BLaER1 (cell line): ENCODE data around the gene SULT2B1.

Experiments used
- H3K27ac ChIP-seq: shearing (Covaris generic); formaldehyde crosslinking; 2 replicates; pipeline ENCODE4 v1.8.1; 2022
- H3K27me3 ChIP-seq: shearing (Covaris generic); formaldehyde crosslinking; 2 replicates; pipeline ENCODE4 v1.8.1; 2022
- H3K36me3 ChIP-seq: shearing (Covaris generic); formaldehyde crosslinking; 2 replicates; pipeline ENCODE4 v1.8.1; 2022
- H3K4me1 ChIP-seq: shearing (Covaris generic); formaldehyde crosslinking; 2 replicates; pipeline ENCODE4 v1.8.1; 2022
- H3K4me2 ChIP-seq: shearing (Covaris generic); formaldehyde crosslinking; 2 replicates; pipeline ENCODE4 v1.8.1; 2022
- H3K4me3 ChIP-seq: shearing (Covaris generic); formaldehyde crosslinking; 2 replicates; pipeline ENCODE4 v1.8.1; 2022
- H3K9ac ChIP-seq: shearing (Covaris generic); formaldehyde crosslinking; 2 replicates; pipeline ENCODE4 v1.8.1; 2022
- H3K9me3 ChIP-seq: shearing (Covaris generic); formaldehyde crosslinking; 2 replicates; pipeline ENCODE4 v1.8.1; 2022
- H4K20me1 ChIP-seq: shearing (Covaris generic); formaldehyde crosslinking; 2 replicates; pipeline ENCODE4 v1.8.1; 2022
- Cebpa-rat ChIP-seq: shearing (Covaris generic); IDR thresholded peaks from 2 replicates; pipeline ENCODE4 v1.8.1; 2022

The SULT2B1 gene

GRCh38 chr19:48556163-48556562 is 4.2 kb downstream of the SULT2B1 start:
- H4K20me1 ChIP-seq, result no peaks in the 10 kb centered on the region
- H3K9me3 ChIP-seq, result no peaks in the 10 kb centered on the region
- H3K36me3 ChIP-seq, result no peaks in the 10 kb centered on the region
- TF ChIP-seq Cebpa-rat, result no peak
- H3K9ac ChIP-seq, result no peak overlapping the region
- no peak overlapping the region for H3K27ac ChIP-seq
- no peaks in the 10 kb centered on the region for H3K27me3 ChIP-seq
- no peak overlapping the region for H3K4me3 ChIP-seq
- H3K4me1 ChIP-seq, result peaks cover 12% of the 10 kb centered on the region
- no peak overlapping the region for H3K4me2 ChIP-seq

DNA sequence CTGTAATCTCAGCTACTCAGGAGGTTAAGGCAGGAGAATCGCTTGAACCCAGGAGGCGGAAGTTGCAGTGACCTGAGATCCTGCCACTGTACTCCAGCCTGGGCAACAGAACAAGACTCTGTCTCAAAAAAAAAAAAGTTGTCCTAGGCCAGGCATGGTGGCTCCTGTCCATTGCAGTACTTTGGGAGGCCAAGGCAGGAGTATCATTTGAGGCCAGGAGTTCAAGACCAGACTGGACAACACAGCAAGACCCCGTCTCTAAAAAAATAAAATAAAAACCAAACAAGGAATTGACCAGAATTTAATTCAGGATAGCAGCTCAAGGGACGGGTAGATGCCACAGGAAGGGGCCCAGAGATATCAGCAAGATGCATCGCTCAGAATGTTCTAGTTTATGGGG is 4.9 kb downstream of the SULT2B1 start:
- no peaks in the 10 kb centered on the region for H3K36me3 ChIP-seq
- H3K9ac ChIP-seq, result no peak overlapping the region
- H3K9me3 ChIP-seq, result no peaks in the 10 kb centered on the region
- H4K20me1 ChIP-seq, result no peaks in the 10 kb centered on the region
- no peak for TF ChIP-seq Cebpa-rat
- no peaks in the 10 kb centered on the region for H3K27me3 ChIP-seq
- H3K27ac ChIP-seq, result no peak overlapping the region
- no peak overlapping the region for H3K4me2 ChIP-seq
- no peak overlapping the region for H3K4me3 ChIP-seq
- peaks cover 12% of the 10 kb centered on the region for H3K4me1 ChIP-seq

- Histone ChIP-seq H3K9me3 (no peaks in the 10 kb centered on the region), H3K36me3 (no peaks in the 10 kb centered on the region), H3K4me3 (no peak overlapping the region), H4K20me1 (no peaks in the 10 kb centered on the region), H3K27me3 (no peaks in the 10 kb centered on the region), H3K4me2 (peak overlapping the region; percentile 53), H3K27ac (no peak overlapping the region), H3K4me1 (peaks cover 13% of the 10 kb centered on the region), H3K9ac (no peak overlapping the region)
- TF ChIP-seq Cebpa-rat, result no peak
These were observed 6.2 kb downstream of the SULT2B1 start for GRCh38 chr19:48558018-48558684.

DNA sequence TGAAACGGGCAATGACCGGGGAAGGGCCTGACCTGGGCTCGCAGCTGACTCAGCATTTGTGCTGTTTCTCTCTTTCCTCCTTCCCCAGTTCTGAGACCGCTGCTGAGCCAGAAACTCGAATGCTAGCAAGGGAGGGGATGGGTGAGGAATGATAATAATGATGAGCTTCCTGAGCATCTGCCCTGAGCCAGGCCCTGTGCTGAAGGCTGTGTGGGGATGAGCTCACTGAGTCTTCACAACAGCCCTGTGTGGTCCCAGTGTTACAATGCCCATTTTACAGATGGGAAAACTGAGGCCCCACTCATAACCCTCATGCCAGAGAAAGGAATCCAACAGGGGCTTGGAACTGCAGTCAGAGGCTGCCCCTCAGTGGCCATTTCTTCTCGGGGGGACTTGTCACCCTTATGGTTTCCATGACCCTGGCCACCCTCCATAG is 8.1 kb downstream of the SULT2B1 start:
- H3K9ac ChIP-seq, result no peak overlapping the region
- no peak overlapping the region for H3K4me2 ChIP-seq
- H3K36me3 ChIP-seq, result no peaks in the 10 kb centered on the region
- no peak overlapping the region for H3K27ac ChIP-seq
- H3K4me1 ChIP-seq, result peaks cover 31% of the 10 kb centered on the region
- no peak overlapping the region for H3K4me3 ChIP-seq
- no peaks in the 10 kb centered on the region for H3K9me3 ChIP-seq
- H4K20me1 ChIP-seq, result no peaks in the 10 kb centered on the region
- TF ChIP-seq Cebpa-rat, result no peak
- H3K27me3 ChIP-seq, result no peaks in the 10 kb centered on the region

- H3K36me3 ChIP-seq, result no peaks in the 10 kb centered on the region
- TF ChIP-seq Cebpa-rat, result no peak
These were observed 9.4 kb downstream of the SULT2B1 start for GRCh38 chr19:48561412-48561811.

GRCh38 chr19:48565090-48565489 is 13.1 kb downstream of the SULT2B1 start:
- Histone ChIP-seq H3K4me3 (no peak overlapping the region), H3K9me3 (no peaks in the 10 kb centered on the region), H3K27ac (no peak overlapping the region), H3K27me3 (no peaks in the 10 kb centered on the region), H4K20me1 (no peaks in the 10 kb centered on the region), H3K36me3 (no peaks in the 10 kb centered on the region), H3K9ac (no peak overlapping the region), H3K4me2 (no peak overlapping the region), H3K4me1 (peaks cover 32% of the 10 kb centered on the region)
- TF ChIP-seq Cebpa-rat, result no peak

More at GRCh38 chr19:48561412-48561811, 9.4 kb downstream of the SULT2B1 start:
- no peaks in the 10 kb centered on the region for H3K9me3 ChIP-seq
- no peak overlapping the region for H3K27ac ChIP-seq
- no peak overlapping the region for H3K4me2 ChIP-seq
- no peaks in the 10 kb centered on the region for H3K27me3 ChIP-seq
- no peak overlapping the region for H3K4me3 ChIP-seq
- peaks cover 31% of the 10 kb centered on the region for H3K4me1 ChIP-seq
- no peaks in the 10 kb centered on the region for H4K20me1 ChIP-seq
- no peak overlapping the region for H3K9ac ChIP-seq

DNA sequence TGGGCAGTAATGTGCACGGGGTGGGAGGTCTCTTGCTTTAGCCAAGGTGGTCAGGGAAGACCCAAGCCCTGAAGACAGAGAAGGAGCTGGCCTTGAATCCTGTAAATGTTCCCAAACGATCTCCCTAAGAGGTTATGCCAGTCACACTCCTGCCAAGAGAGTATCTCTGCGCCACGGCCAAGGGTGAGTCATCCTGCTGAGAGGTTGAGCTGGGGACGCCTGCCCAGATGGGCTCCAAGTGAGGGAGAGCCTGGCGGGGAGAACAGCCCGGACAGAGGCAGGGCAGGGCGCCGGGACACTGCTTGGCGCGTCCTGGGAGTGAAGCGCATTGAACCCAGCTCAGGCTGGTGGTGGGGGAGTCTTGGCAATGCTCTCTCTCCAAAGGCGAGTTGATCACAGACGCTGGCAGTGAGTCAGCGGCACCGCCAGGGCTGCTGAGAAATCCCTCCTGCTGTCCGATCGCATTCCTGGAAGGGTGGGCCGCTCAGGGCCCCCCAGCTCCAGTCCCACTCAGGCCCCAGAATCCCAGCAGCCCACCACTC is 16.4 kb downstream of the SULT2B1 start:
- H3K27me3 ChIP-seq, result no peaks in the 10 kb centered on the region
- no peaks in the 10 kb centered on the region for H3K9me3 ChIP-seq
- H3K4me3 ChIP-seq, result no peak overlapping the region
- TF ChIP-seq Cebpa-rat, result no peak
- no peaks in the 10 kb centered on the region for H4K20me1 ChIP-seq
- H3K9ac ChIP-seq, result no peak overlapping the region
- H3K36me3 ChIP-seq, result no peaks in the 10 kb centered on the region
- H3K4me1 ChIP-seq, result peaks cover 35% of the 10 kb centered on the region
- H3K27ac ChIP-seq, result no peak overlapping the region
- peak overlapping the region; percentile 24; the same call in 1 of the 2 replicates for H3K4me2 ChIP-seq

GRCh38 chr19:48569814-48570213 is 17.8 kb downstream of the SULT2B1 start:
- no peak overlapping the region for H3K4me2 ChIP-seq
- H4K20me1 ChIP-seq, result no peaks in the 10 kb centered on the region
- no peak overlapping the region for H3K4me3 ChIP-seq
- H3K27me3 ChIP-seq, result no peaks in the 10 kb centered on the region
- H3K36me3 ChIP-seq, result no peaks in the 10 kb centered on the region
- peaks cover 30% of the 10 kb centered on the region for H3K4me1 ChIP-seq
- TF ChIP-seq Cebpa-rat, result no peak
- H3K27ac ChIP-seq, result no peak overlapping the region
- H3K9me3 ChIP-seq, result no peaks in the 10 kb centered on the region
- no peak overlapping the region for H3K9ac ChIP-seq

DNA sequence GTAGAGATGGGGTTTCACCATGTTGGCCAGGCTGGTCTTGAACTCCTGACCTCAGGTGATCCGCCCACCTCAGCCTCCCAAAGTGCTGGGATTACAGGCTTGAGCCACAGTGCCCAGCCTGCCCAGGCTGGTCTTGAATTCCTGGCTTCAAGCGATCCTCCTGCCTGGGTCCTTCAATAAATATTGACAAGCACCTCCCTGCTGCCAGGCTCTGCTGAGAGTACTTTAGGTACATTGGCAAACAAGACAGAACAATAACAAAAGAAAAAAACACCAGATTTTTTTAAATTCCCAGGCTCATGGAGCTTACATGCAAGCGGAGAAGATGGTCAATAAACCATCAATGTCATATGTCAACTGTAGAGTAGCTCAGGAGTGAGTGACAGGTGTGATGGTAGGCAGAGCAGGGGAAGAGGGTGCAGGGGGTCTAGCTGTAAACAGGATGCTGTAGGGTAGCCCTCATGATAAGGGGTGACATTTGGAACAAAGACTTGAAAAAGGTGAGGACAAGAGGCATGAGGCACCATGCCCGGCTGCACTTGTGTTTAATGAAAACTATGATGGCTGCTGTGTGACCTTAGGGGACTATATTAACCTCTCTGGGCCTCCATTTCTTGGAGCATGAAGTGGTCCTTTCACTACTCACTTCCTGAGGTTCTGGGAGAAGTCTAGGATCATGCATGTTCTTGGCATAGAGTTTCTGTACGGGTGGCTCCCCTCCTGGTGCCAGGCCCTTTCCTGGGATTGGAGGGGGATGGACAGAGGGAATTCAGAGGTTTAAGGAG is 19.6 kb downstream of the SULT2B1 start:
- no peak overlapping the region for H3K27ac ChIP-seq
- no peaks in the 10 kb centered on the region for H3K36me3 ChIP-seq
- peaks cover 27% of the 10 kb centered on the region for H3K4me1 ChIP-seq
- no peak for TF ChIP-seq Cebpa-rat
- no peak overlapping the region for H3K9ac ChIP-seq
- no peaks in the 10 kb centered on the region for H3K27me3 ChIP-seq
- H4K20me1 ChIP-seq, result no peaks in the 10 kb centered on the region
- no peak overlapping the region for H3K4me2 ChIP-seq
- no peak overlapping the region for H3K4me3 ChIP-seq
- no peaks in the 10 kb centered on the region for H3K9me3 ChIP-seq

DNA sequence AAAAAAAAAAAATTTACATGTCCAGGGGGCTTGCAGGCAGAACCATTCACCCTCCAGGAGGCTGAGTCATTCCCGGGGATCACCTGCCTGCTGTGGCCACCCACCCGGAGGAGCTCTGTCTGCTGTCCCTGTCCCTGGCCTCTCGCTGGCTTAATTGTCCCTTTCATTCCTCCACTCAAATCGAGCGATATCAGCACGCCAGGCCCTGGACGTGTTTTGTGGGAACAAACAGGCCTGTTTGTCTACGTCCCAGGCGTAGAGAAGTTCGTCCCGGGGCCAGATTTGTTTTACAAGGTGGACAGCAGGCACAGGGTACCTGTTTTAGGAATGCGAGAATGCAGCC is 21.2 kb downstream of the SULT2B1 start:
- H3K27me3 ChIP-seq, result no peaks in the 10 kb centered on the region
- no peak overlapping the region for H3K4me2 ChIP-seq
- no peak overlapping the region for H3K27ac ChIP-seq
- no peak overlapping the region for H3K9ac ChIP-seq
- H3K36me3 ChIP-seq, result no peaks in the 10 kb centered on the region
- H3K4me3 ChIP-seq, result no peak overlapping the region
- no peak for TF ChIP-seq Cebpa-rat
- peaks cover 16% of the 10 kb centered on the region; the same call in 1 of the 2 replicates for H3K4me1 ChIP-seq
- no peaks in the 10 kb centered on the region for H3K9me3 ChIP-seq
- H4K20me1 ChIP-seq, result no peaks in the 10 kb centered on the region
